H1 (cell line): ENCODE measurements around the gene FLVCR2. TPM values are rescaled to one million over a fixed set of nuclear protein-coding genes. Genes with fewer than 3 reads are reported as not detected.

Experiments
- CTCF ChIA-PET: fragments of 300-600 bp; sonication (Branson Sonifier 250); formaldehyde crosslinking; loops from one replicate; lab custom pipeline; 2021; ENCODE audit not compliant: partially characterized antibody; lab: Charles Lee
- POLR2A ChIA-PET: fragments of 300-600 bp; sonication (Branson Sonifier 250); formaldehyde crosslinking; loops from one replicate; lab custom pipeline; 2021; ENCODE audit warnings: inconsistent platforms; ENCODE audit not compliant: partially characterized antibody; lab: Charles Lee
- DNase-seq, 2 experiments: peaks; one replicate each; pipeline versions ENCODE4 v3.0.0 to v3.0.0-alpha.2; 2010 to 2022; ENCODE audit warnings: low spot score in 2 of 2, low read depth in 1 of 2, mixed read lengths in 1 of 2
- FAIRE-seq: peaks from 2 replicates; lab custom pipeline; 2011; peaks lifted over from hg19 to GRCh38; lab: Jason Lieb, UNC
- H2AFZ ChIP-seq: 2 replicates; pipeline ENCODE4 v1.8.1; 2012; ENCODE audit warnings: low read length, inconsistent platforms
- H2AK5ac ChIP-seq: 2 replicates; pipeline ENCODE4 v1.6.1; 2013; ENCODE audit warnings: low read depth, low read length
- H2BK120ac ChIP-seq: replicated peaks from 2 replicates; pipeline ENCODE3; 2013; ENCODE audit warnings: low read depth, low read length, inconsistent platforms
- H2BK12ac ChIP-seq: 2 replicates; pipeline ENCODE4 v1.6.1; 2013; ENCODE audit warnings: low read depth, low read length
- H2BK15ac ChIP-seq: 2 replicates; pipeline ENCODE4 v1.6.1; 2013; ENCODE audit warnings: low read length
- H2BK20ac ChIP-seq: 2 replicates; pipeline ENCODE4 v1.6.1; 2013; ENCODE audit warnings: low read length
- H2BK5ac ChIP-seq: 2 replicates; pipeline ENCODE4 v1.6.1; 2013; ENCODE audit warnings: low read depth, low read length
- H3K14ac ChIP-seq: 2 replicates; pipeline ENCODE4 v1.6.1; 2013; ENCODE audit warnings: inconsistent platforms; ENCODE audit not compliant: insufficient read length
- H3K18ac ChIP-seq: 2 replicates; pipeline ENCODE4 v1.6.1; 2013; ENCODE audit warnings: low read length; ENCODE audit errors: extremely low read depth
- H3K23ac ChIP-seq: 2 replicates; pipeline ENCODE4 v1.6.1; 2013; ENCODE audit warnings: inconsistent platforms; ENCODE audit not compliant: insufficient read length
- H3K23me2 ChIP-seq: 2 replicates; pipeline ENCODE4 v1.6.1; 2013; ENCODE audit warnings: low read depth, low read length
- H3K27ac ChIP-seq: 2 replicates; pipeline ENCODE4 v1.6.1; 2011; ENCODE audit warnings: low read depth, low read length, inconsistent platforms
- H3K27me3 ChIP-seq, 4 experiments: replicated peaks in 1 of 4; 1 replicate in 1 of 4; 2 replicates in 3 of 4; pipeline versions ENCODE4 v1.6.1 to v1.8.1; 2011 to 2013; ENCODE audit warnings: low read length in 3 of 4, mild to moderate bottlenecking in 3 of 4, inconsistent platforms in 2 of 4, mixed read lengths in 2 of 4, moderate library complexity in 1 of 4; ENCODE audit not compliant: control insufficient read depth in 3 of 4, insufficient read depth in 3 of 4; ENCODE audit errors: extremely low read depth in 1 of 4
- H3K36me3 ChIP-seq, 4 experiments: 2 replicates each; pipeline versions ENCODE4 v1.6.1 to v1.8.1; 2011 to 2013; ENCODE audit warnings: mild to moderate bottlenecking in 4 of 4, low read length in 3 of 4, moderate library complexity in 2 of 4, control low read depth in 1 of 4, inconsistent platforms in 1 of 4; ENCODE audit not compliant: insufficient read depth in 4 of 4, control insufficient read depth in 2 of 4
- H3K4ac ChIP-seq: replicated peaks from 2 replicates; pipeline ENCODE3; 2013; ENCODE audit warnings: low read length, low read depth, mixed read lengths, inconsistent platforms; ENCODE audit not compliant: insufficient read length
- H3K4me1 ChIP-seq, 4 experiments: replicated peaks in 1 of 4; 1 replicate in 1 of 4; 2 replicates in 3 of 4; pipeline versions ENCODE4 v1.6.1 to v1.8.1; 2011 to 2013; ENCODE audit warnings: low read length in 3 of 4, inconsistent platforms in 2 of 4, mixed read lengths in 1 of 4; ENCODE audit not compliant: insufficient read depth in 4 of 4, control insufficient read depth in 3 of 4
- H3K4me2 ChIP-seq, 2 experiments: 2 replicates each; pipeline versions ENCODE4 v1.6.1 to v1.8.1; 2011 to 2013; ENCODE audit warnings: low read depth in 2 of 2, low read length in 2 of 2, control low read depth in 1 of 2, inconsistent platforms in 1 of 2, mild to moderate bottlenecking in 1 of 2; ENCODE audit not compliant: insufficient read depth in 1 of 2
- H3K4me3 ChIP-seq, 4 experiments: fragments of 200-600, 300-600 bp in 1 of 4; sonication (generic), shearing (Covaris generic), sonication (Bioruptor Twin) in 1 of 4; 2 replicates each; pipeline versions ENCODE4 v1.5.1 to v1.8.1; 2011 to 2016; ENCODE audit warnings: low read length in 4 of 4, low read depth in 3 of 4, control low read depth in 2 of 4, inconsistent platforms in 2 of 4, mild to moderate bottlenecking in 2 of 4, mixed read lengths in 1 of 4, moderate library complexity in 1 of 4; ENCODE audit not compliant: insufficient read depth in 2 of 4; ENCODE audit errors: extremely low read depth in 1 of 4
- H3K56ac ChIP-seq: replicated peaks from 2 replicates; pipeline ENCODE3; 2013; ENCODE audit warnings: low read depth, mild to moderate bottlenecking, mixed read lengths, low read length, inconsistent platforms; ENCODE audit not compliant: insufficient read length
- H3K79me1 ChIP-seq: 2 replicates; pipeline ENCODE4 v1.6.1; 2013; ENCODE audit warnings: low read depth, low read length, control low read depth
- H3K79me2 ChIP-seq, 2 experiments: 2 replicates each; pipeline versions ENCODE4 v1.6.1 to v1.8.1; 2012 to 2013; ENCODE audit warnings: low read length in 2 of 2, mild to moderate bottlenecking in 2 of 2, inconsistent platforms in 1 of 2; ENCODE audit not compliant: insufficient read depth in 2 of 2, control insufficient read depth in 1 of 2
- H3K9ac ChIP-seq, 4 experiments: replicated peaks in 1 of 4; 1 replicate in 1 of 4; 2 replicates in 3 of 4; pipeline versions ENCODE4 v1.6.1 to v1.8.1; 2011 to 2013; ENCODE audit warnings: low read depth in 3 of 4, low read length in 3 of 4, control low read depth in 2 of 4, mild to moderate bottlenecking in 2 of 4, moderate library complexity in 2 of 4, inconsistent platforms in 1 of 4; ENCODE audit errors: extremely low read depth in 1 of 4
- H3K9me3 ChIP-seq, 2 experiments: 2 replicates each; pipeline versions ENCODE4 v1.6.1 to v1.8.1; 2012 to 2013; ENCODE audit warnings: mild to moderate bottlenecking in 2 of 2, moderate library complexity in 2 of 2, control low read depth in 1 of 2, inconsistent platforms in 1 of 2, low read depth in 1 of 2, low read length in 1 of 2, mixed read lengths in 1 of 2; ENCODE audit not compliant: insufficient read depth in 2 of 2
- H4K20me1 ChIP-seq, 2 experiments: replicated peaks in 1 of 2; 2 replicates each; pipeline versions ENCODE3 to v1.8.1; 2011 to 2013; ENCODE audit warnings: inconsistent platforms in 2 of 2, low read length in 2 of 2, mild to moderate bottlenecking in 1 of 2; ENCODE audit not compliant: insufficient read depth in 2 of 2, control insufficient read depth in 1 of 2
- H4K5ac ChIP-seq: 2 replicates; pipeline ENCODE4 v1.6.1; 2013; ENCODE audit warnings: low read length, low read depth, mixed read lengths, inconsistent platforms; ENCODE audit not compliant: insufficient read length
- H4K8ac ChIP-seq: 2 replicates; pipeline ENCODE4 v1.8.0; 2013; ENCODE audit warnings: mild to moderate bottlenecking, moderate library complexity, low read length, inconsistent platforms; ENCODE audit not compliant: insufficient read depth; ENCODE audit errors: extremely low read depth
- H4K91ac ChIP-seq: replicated peaks from 2 replicates; pipeline ENCODE3; 2013; ENCODE audit warnings: low read length, mixed read lengths, inconsistent platforms; ENCODE audit not compliant: insufficient read length
- CEBPB ChIP-seq: IDR thresholded peaks from 2 replicates; pipeline ENCODE4 v1.6.1; 2012; ENCODE audit warnings: low read depth, low read length
- JUND ChIP-seq: IDR thresholded peaks from 2 replicates; pipeline ENCODE4 v1.6.1; 2011; ENCODE audit warnings: mild to moderate bottlenecking, improper control_type of control experiment, low read length
- KDM1A ChIP-seq: fragments of 200-600, 300-600 bp; sonication (generic); IDR thresholded peaks from 2 replicates; pipeline ENCODE4 v1.7.1; 2016; ENCODE audit warnings: mild to moderate bottlenecking, low read length, borderline replicate concordance
- RBBP5 ChIP-seq: IDR thresholded peaks from 2 replicates; pipeline ENCODE4 v1.7.1; 2012; ENCODE audit warnings: low read depth, mild to moderate bottlenecking, inconsistent platforms, low read length, moderate library complexity, borderline replicate concordance
- RXRA ChIP-seq: IDR thresholded peaks from 2 replicates; pipeline ENCODE4 v1.6.1; 2011; ENCODE audit warnings: low read depth, mild to moderate bottlenecking, low read length, moderate library complexity; ENCODE audit not compliant: insufficient read depth
- SIN3A ChIP-seq, 2 experiments: IDR thresholded peaks in 1 of 2; conservative IDR thresholded peaks in 1 of 2; 2 replicates each; pipeline ENCODE4 v1.6.1; 2011 to 2012; ENCODE audit warnings: low read length in 2 of 2, improper control_type of control experiment in 1 of 2, low read depth in 1 of 2, mild to moderate bottlenecking in 1 of 2
- SP2 ChIP-seq: IDR thresholded peaks from 2 replicates; pipeline ENCODE4 v1.6.1; 2012; ENCODE audit warnings: mild to moderate bottlenecking, low read length, inconsistent platforms
- TBP ChIP-seq: IDR thresholded peaks from 2 replicates; pipeline ENCODE4 v1.6.1; 2011; ENCODE audit warnings: low read depth, low read length, improper control_type of control experiment
- TEAD4 ChIP-seq: IDR thresholded peaks from 2 replicates; pipeline ENCODE4 v1.6.1; 2012; ENCODE audit warnings: low read depth, low read length, inconsistent platforms, mixed read lengths
- WGBS, 2 experiments: shearing (Covaris generic) in 1 of 2; methylation state at CpG; one replicate each; pipeline versions ENCODE4 v1.1.6 to v1.1.7; 2013 to 2015; ENCODE audit warnings: low lambda C conversion rate in 2 of 2, mixed read lengths in 2 of 2, inconsistent platforms in 1 of 2, low coverage in 1 of 2, missing lambda C conversion rate in 1 of 2; ENCODE audit not compliant: insufficient replicate concordance in 2 of 2, insufficient coverage in 1 of 2, insufficient read length in 1 of 2; ENCODE audit errors: extremely low coverage in 1 of 2, missing lambda C conversion rate in 1 of 2; 5-methylcytosine and 5-hydroxymethylcytosine counted together
- polyA plus RNA-seq, 7 experiments: library from polyadenylated mRNA; depleted of rRNA in 3 of 7; stranded (reverse) in 5 of 7; unstranded in 2 of 7; fragments of >200 nt in 5 of 7; fragments of 200-250 nt in 2 of 7; gene quantifications; 1 replicate in 5 of 7; 2 replicates in 1 of 7; 4 replicates in 1 of 7; pipeline versions ENCODE4 v1.2.1 to v1.2.3, GENCODE V29; 2011 to 2013; ENCODE audit warnings: missing spikeins in 2 of 7, mixed read lengths in 2 of 7
- total RNA-seq: library from RNA; stranded (reverse); fragmentation: NEBNext Ultra II Directional; extraction: Animal tissue kit (Norgen Biotek cat#: 25700); gene quantifications from 2 replicates; pipeline ENCODE4 v1.2.1, GENCODE V29; 2021

Gene FLVCR2
- total and polyA plus RNA-seq, 2 of the 8 experiments (the other 6 are each of a cell fraction or from before 2014, with no cell fraction given) = 7.1 to 8.2 TPM

DNA sequence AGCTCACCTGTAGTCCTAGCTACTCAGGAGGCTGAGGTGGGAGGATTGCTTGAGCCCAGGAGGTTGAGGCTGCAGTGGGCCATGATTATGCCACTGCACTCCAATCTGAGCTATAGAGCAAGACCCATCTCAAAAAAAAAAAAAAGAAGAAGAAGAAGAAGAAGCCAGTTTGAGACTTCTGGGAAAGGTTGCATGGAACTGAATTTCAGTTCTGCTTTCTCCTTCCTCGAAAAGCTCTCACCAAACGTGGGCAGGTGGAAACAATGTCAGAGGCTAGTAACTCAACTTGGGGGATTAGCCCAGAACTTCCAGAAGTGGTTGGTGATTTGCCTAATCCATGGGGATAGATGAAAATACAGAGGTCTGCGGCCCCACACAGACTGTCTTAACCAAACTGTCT lies 18.7 kb downstream of the FLVCR2 start:
- Histone ChIP-seq H3K79me1 (no peaks in the 10 kb centered on the region; the same call in 1 of the 2 replicates), H3K56ac (no peak overlapping the region), H2AFZ (no peak overlapping the region), H2AK5ac (no peak overlapping the region), H3K4ac (no peak overlapping the region), H2BK20ac (no peak overlapping the region), H3K9me3 (peaks cover 4 to 5% of the 10 kb centered on the region in 2 experiments; a peak in 3 of 4 replicates), H3K27ac (no peak overlapping the region), H3K9ac (no peak overlapping the region), H3K36me3 (peaks cover 0 to 5% (median 0%) of the 10 kb centered on the region in 4 experiments; a peak in 1 of 8 replicates), H3K14ac (no peak overlapping the region), H3K4me1 (no peaks in the 10 kb centered on the region; a peak in 2 of 7 replicates), H2BK15ac (no peak overlapping the region), H3K27me3 (no peaks in the 10 kb centered on the region), H3K79me2 (no peaks in the 10 kb centered on the region), H4K91ac (no peak overlapping the region), H2BK120ac (no peak overlapping the region), H3K4me3 (no peak overlapping the region), H4K5ac (no peak overlapping the region), H2BK5ac (no peak overlapping the region), H3K23me2 (no peaks in the 10 kb centered on the region; the same call in 1 of the 2 replicates), H3K4me2 (no peak overlapping the region), H3K18ac (no peak overlapping the region), H2BK12ac (no peak overlapping the region), H4K8ac (no peak overlapping the region), H4K20me1 (no peaks in the 10 kb centered on the region), H3K23ac (no peak overlapping the region)
- 83% methylated on average over 2 of the region's 3 CpGs; no CpG with 5 or more reads in 1 of the 2 experiments for WGBS, 2 experiments
- ChIA-PET POLR2A (no interaction called here), CTCF (interaction anchor here (0.7 to 1.8 kb wide), 3 partner anchors 20 to 1174 kb away, joined by 3 to 12 read pairs (median 3); no protein-coding TSS in a partner anchor)
- no peak for DNase-seq
- TF ChIP-seq SIN3A (conservative IDR thresholded peaks at IDR 0.05 in 1 of 2, IDR thresholded peaks at IDR 0.05 in 1 of 2; ENCODE audit: low read depth in 1 of 2, low read length in 2 of 2) (no peak), CEBPB (no peak), TBP (no peak), RBBP5 (no peak), TEAD4 (no peak), RXRA (no peak), KDM1A (no peak), JUND (no peak), SP2 (no peak)
- FAIRE-seq = no peak
